Inflammatory macrophage (primary cell): ENCODE results near the gene MRPL16.
A peak's percentile ranks its signal among the peaks of the same experiment; 100 is the strongest.
"Not testable (repeated sequence)": the region's sequence is repeated elsewhere in the genome, so short reads cannot be mapped to it uniquely, and the experiment has no call there.

Experiments used
- DNase-seq, 2 donors: peaks; one replicate each; pipeline ENCODE4 v3.0.0-alpha.2; 2020 to 2022

MRPL16 gene

GRCh38 chr11:59810911-59811259, 307 bp upstream of the MRPL16 start:
- DNase-seq, result no peak

- no peak for DNase-seq
Observed at GRCh38 chr11:59807047-59807610, 3.4 kb downstream of the MRPL16 start.

DNA sequence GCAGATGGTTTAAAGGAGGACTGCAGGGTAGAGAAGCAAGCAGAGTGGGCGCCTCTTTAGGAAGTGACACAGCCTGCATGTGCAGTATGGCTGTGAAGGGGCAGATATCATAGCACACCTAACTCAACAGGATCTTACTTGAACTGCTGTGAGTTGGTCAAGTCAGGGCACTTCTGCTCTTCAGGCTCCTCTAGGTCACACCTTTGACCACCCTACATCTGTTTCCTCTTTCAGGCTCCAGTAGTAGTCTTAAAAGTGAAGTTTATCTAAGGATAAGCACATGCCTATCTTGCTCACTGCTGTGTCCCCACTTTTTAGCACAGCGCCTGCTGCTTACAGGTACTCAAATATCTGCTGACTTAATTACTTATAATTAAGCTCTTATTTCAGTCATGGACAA, 6.5 kb downstream of the MRPL16 start:
- no peak for DNase-seq

DNA sequence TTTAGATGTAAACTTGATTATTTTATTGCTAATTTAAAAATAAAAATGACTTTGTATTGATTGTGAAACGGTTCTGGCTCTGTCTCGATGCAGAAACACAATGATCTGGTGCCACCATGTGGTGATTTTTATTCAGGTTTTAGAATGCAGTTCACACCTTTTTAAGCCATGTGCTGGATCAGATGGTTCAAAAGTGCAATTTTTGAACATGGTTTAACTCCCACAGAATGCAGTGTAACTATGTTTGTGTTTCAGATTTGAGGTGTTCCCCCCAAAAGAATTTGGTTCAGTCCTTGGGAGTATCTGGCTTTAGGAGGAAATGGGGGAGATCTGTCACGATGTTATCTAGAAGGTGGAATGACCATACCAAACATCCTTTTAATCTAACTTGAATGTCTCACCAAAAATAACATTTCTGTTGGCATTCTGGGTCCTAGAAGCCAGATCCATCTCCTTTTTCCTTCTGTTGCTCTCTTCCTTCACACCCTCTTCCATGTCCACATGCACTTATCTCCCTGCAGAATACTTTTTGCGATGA, 7.9 kb downstream of the MRPL16 start:
- DNase-seq, result peak; percentile 67 to 78

- DNase-seq, result no peak
Observed at GRCh38 chr11:59801981-59802638, 8.5 kb downstream of the MRPL16 start.

DNA sequence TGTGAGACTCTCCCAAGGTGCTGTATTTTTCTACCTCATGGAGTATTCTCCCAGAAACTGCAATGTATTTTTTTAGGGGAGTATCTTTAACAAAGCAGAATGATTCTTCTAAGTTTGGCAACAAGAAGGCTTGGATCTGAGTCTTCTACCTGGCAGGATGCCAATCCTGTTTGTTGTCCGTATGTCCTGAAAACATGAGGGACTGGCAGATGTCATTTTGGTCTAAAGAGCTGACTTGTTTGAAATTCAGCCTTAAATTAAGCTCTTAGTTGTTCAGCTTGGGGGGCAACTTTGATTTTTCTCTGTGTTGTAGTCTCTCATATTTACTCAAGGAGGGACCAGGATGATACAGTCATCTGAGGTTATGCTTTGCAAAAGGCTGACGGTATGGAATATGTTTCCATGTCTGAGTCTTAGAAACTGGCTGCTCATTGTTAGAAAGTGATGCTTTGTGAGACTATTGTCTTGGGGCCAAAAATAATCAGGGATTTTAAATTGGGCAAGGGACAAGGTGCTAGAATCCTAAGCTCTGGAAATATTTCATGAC, 9.3 kb downstream of the MRPL16 start:
- no peak for DNase-seq

DNA sequence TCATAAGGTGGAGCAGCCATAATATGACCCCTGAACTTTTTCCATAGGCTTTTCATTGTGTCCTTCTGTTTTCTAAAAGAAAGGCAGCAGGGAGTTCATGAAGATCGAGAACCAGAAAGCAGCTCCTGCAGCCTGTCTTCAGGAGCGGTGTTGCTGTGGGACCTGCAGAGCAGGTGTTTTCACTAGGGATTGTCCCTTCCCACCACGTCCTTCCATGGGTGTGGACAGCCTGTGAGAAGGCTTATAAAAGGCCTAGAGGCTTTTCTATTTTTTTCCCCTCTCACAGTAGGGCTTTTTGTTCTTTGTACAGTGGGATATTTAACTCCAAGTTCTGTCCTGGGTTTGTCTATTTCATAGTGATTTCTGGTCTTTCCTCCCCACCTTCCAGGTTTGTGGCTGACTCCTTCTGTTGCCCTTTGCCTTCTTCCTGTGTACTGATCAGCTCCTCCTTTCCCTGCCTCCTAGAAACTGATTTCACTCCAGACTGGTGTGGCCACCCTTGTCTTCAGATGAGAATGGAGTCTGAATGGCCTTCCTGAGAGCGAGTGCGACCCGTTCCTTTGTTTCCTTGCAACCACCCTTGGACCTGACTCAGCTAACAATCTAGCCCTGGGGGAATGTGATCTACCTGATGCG, 10.1 kb downstream of the MRPL16 start:
- no peak for DNase-seq

- DNase-seq, result no peak
Observed at GRCh38 chr11:59794417-59794816, 16.2 kb downstream of the MRPL16 start.

DNA sequence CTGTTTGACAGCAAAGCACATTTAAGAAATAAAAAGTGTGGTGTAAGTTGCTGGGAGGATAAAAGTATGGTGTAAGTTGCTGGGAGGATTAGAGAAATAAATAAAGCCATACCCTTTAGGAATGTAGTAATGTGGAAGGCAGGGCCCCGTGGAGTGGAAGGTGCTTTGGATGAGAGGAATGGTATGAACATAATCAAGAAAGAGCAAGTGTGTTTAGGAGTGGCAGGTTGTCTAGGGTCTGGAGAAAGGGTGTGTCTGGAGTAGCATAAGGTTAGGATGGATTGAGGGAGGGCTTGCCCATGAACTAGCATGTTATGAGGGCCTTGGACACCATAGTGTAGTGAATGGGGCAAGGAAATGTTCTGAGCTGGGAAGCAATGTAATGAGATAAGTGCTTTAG, 18.1 kb downstream of the MRPL16 start:
- no peak for DNase-seq

- DNase-seq, result no peak
Observed at GRCh38 chr11:59791639-59792038, 18.9 kb downstream of the MRPL16 start.

GRCh38 chr11:59787816-59788215, 22.8 kb downstream of the MRPL16 start:
- DNase-seq, result no peak

DNA sequence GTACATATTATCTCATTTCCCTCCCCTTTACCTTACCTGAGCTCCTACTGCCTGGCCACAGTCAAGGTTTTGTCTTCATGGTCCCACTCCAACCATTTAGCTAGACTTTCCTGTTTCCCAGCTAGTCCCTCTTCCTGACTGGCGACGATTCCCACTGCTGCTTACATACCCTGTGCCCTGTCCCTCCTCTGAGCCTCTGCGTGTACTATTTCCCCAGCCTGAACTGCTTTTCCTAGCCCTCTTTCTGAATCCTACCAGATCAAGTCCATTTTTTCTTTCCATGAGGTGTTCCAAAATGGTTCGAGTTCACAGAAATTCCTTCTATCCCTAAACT, 23.4 kb downstream of the MRPL16 start:
- no peak for DNase-seq

DNA sequence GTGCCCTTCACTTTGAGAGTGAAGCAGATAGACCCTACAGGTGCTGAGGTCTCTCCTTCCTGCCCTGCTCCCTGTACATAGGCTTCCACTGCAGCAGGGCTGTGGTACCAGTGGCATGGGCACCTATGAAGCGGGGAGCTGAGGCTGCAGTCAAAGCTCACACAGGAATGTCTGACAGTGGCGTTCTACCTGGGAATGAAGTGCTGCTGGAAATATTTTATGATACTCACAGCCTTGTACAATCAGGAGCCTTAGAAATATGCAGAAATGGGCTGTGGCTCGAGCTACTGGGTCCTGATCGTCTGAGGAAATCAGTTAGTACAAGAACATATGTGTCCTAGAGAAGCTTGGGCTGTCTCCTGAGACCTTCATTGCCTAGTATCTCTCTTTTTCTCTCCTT, 24.8 kb downstream of the MRPL16 start:
- no peak for DNase-seq

GRCh38 chr11:59784441-59784840, 26.1 kb downstream of the MRPL16 start:
- not testable (repeated sequence) for DNase-seq

DNA sequence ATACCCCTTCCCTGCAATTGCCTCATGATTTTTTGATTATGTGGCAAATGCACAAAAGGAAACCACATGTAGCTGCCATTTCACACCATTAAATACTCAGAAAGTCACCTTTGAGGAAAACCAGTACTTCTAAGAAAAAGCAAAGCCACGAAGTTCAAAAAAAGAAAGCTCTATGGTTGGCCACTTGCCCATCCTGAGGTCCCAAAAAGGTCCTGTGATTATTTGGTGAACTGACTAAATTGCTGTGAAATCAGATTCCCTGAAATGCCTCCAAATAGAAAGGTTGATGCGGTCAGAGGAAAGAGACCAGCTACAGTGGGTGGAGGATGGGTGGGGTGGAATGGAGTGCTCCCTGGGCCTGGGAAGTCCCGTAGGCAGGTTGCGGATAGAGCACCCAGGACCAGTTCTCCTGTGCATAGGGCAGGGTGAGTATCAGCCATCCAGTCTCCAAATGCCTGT, 26.9 kb downstream of the MRPL16 start:
- DNase-seq, result no peak

GRCh38 chr11:59782080-59782479, 28.5 kb downstream of the MRPL16 start:
- no peak for DNase-seq

- DNase-seq, result no peak
Observed at GRCh38 chr11:59779487-59779886, 31.1 kb downstream of the MRPL16 start.

DNA sequence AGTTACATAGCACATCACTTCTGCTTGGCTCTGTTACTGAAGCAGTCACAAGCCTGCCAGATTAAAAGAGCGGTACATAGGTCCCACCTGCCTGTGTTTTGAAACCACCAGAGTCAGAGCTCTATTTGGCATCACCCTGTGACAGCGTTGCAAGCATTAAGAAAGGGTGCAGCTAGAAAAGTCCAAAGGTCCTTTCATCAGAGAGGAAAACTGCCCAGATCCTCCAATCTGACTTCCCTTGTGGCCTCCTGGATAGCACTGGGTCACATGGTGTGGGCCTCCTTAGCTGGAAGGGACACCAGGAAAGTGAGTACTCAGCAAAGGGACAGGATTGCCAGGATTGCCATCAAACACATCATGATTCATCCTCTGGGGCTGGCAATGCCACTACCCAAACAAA, 32.5 kb downstream of the MRPL16 start:
- DNase-seq, result no peak

- DNase-seq, result no peak
Observed at GRCh38 chr11:59777104-59777503, 33.5 kb downstream of the MRPL16 start.

DNA sequence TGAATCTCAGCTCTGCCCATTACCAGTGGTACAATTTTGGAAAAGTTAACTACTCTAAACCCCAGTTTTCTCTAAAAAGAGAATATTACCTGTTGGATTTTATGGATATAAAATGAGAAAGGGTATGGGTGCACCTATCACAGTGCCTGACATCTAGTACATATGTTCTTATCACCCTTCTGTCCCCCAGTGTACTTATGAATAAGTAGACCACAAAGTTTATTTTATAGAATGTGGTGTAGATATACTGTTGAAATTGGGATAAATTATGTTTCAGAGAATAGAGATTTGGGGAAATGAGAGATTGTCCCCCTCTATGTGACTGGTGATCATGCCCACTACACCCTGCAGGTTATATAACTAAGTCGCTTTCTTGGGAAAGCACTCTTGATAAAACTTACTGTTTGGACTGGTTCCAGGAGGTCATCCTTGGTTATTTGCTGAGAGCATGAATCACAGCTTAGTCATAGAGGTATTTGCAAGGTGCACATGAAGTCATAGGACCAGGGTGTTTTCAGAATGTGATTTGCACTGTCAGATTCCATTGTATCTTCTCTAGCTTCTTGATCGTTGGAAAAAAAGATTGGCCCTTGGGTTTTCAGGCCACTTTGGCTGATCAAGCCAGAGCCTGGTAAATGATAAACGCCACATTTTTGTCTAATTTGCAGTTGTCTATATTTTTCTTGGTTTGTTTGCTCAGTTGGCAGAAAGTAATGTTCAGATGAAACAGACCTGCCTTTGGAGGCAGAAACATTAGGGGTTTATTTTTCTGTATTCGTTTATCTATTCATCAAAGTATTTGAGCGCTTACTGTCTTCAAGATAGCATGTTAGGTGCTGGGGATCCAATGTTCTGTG, 34.1 kb downstream of the MRPL16 start:
- DNase-seq, result no peak

DNA sequence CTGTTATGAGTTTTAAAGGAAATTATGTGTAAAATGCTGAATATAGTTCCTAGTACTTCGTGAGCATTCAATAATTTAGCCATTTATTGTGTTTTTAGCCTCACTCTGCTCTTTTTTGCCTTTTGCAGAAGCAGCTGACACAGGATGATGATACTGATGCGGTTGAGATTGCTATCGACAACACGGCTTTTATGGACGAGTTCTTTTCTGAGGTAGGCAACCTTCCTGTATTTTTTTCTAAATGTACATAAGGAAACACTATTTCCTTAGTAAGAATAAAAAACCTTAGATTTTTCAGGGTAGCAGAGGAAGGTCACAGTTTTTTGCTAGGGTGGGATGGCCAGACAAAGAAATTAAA, 37.5 kb downstream of the MRPL16 start:
- no peak for DNase-seq

DNA sequence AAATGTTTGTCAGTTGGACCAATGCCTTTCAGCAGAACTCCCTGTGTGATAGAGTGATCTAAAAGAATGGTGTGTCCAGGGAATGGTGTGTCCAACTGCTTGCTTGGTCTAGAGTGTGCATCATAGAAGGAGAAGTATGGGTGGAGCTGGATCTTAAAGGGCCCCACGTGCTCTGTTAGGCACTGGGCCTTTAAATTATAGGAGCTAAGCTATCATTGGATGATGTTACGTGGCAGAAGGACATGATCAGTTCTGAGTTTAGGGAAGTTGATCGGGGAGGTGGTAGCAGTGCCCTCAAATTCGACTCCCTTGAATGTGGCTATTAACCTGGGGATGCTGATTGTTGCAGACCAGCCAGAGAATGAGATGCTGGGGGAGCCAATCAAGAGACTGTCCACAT, 39.0 kb downstream of the MRPL16 start:
- DNase-seq, result peak in 1 of 2 donors; percentile 13

DNA sequence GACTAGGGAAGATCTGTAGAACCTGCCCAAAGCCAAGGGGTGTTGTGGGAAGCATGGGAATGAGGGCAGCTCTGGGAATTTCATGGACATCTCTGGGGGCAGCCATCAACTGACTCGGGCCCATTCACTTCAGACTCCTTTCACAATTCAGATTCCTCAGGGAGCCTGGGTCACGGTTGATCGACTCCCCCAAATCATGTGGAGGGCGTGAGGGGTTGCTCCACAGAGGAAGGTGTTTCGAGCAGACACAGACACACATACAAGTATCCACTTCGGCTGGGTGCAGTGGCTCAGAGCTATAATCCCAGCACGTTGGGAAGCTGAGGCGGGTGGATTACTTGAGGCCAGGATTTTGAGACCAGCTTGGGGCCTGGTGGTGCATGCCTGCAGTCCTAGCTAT, 39.7 kb downstream of the MRPL16 start:
- no peak for DNase-seq
